Stimulated activated CD4-positive, alpha-beta T cell treated with anti-CD3 and anti-CD28 coated beads, TNF-alpha, amount 100 ng/mL, for 24 hours (primary cell): Measurements from ENCODE around the gene PHAF1.
"Not testable (repeated sequence)": the region's sequence is repeated elsewhere in the genome, so short reads cannot be mapped to it uniquely, and the experiment has no call there.

Experiments used
- DNase-seq, 3 experiments: peaks; one replicate each; pipeline ENCODE4 v3.0.0-alpha.2; 2020; ENCODE audit warnings: low read depth in 3 of 3

PHAF1 gene

DNA sequence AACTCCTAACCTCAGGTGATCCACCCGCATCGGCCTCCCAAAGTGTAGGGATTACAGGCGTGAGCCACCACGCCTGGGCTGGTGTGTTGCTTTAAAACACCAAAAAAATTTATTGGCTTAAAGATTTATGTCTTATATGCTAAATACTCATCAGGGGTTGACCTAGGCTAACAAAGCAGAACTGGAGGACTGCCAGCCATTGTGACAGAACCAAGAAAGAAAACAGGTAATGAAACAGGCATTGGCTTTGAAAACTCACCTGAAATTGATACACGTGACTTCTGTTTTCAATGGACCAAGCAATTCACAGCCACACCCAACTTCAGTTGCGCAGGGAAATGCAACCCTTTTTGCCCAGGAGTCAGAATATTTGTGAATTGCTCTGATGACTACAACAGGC, 4.9 kb upstream of the PHAF1 start:
- no peak for DNase-seq

DNA sequence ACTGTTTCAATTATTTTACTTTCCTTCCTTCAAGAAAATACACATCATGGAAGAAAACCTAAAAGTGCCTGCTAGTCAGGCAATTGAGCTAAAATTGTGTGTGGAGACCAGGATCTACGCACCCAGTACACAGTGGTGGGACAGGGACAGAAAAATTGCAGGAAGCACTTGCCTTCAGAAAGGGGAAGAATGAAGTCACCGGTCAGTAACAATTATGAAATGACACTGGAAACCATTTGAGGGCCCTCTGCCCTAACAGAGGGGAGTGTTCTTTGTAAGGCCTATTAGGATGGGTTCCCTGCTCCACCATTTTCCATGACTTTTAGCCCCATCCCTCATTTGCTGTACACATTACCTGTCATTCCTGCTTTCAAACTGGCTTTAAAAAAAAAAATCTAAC, 4.5 kb upstream of the PHAF1 start:
- no peak for DNase-seq

DNA sequence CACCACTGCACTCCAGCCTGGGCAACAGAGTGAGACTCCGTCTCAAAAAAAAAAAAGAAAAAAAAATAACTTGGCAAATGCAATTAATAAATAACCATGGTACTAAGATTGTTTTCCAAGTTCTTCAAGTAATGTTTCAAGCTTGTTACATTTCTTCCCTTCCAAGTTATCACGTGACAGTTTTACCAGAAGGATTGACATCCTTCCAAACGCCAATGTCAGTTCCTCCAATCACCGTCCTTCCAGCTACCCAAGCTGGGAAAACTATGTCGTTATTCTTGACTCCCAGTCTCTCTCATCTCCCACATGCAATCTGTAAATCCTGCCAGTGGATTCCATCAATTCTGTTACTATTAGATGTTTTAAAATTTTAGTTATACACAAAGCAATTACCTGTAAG, 3.9 kb upstream of the PHAF1 start:
- no peak for DNase-seq

DNA sequence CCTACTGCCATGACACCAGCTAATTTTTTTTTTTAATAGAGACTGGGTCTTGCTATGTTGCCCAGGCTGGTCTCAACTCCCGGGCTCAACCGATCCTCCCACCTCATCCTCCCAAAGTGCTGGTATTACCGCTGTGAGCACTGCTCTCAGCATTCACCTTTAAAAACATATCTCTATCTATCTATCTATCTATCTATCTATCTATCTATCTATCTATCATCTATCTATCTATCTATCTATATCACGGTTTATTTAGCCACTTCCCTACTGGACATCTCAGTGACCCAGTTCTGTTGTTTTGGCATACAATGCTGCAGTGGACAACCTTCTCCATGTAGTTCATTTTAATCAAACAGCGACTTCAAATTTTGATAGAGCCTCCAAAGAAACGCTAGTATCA, 1.3 kb upstream of the PHAF1 start:
- no peak for DNase-seq

DNA sequence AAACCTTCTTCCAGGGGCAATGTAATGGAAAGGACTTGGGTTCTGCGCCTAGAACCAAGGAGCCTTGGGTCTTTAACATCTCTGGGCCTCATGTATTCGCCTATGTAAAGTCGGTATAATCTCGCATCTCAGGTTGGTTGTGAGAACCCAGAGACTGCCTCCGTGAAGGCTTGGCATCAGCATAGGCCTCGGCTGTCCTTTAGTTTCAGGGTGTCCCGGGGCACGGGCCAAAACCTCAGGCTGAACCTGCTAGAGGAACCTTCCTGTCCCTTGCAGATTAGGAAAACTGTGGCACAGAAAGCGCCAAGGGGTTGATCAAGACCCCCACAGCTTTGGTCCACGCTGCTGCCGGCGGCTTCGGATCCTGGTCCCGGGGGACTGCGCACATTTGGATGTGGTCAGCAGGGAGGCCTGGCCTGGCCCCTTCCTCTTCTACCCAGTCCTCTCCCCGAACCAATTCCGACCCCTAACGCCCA, 772 bp upstream of the PHAF1 start:
- DNase-seq = no peak

DNA sequence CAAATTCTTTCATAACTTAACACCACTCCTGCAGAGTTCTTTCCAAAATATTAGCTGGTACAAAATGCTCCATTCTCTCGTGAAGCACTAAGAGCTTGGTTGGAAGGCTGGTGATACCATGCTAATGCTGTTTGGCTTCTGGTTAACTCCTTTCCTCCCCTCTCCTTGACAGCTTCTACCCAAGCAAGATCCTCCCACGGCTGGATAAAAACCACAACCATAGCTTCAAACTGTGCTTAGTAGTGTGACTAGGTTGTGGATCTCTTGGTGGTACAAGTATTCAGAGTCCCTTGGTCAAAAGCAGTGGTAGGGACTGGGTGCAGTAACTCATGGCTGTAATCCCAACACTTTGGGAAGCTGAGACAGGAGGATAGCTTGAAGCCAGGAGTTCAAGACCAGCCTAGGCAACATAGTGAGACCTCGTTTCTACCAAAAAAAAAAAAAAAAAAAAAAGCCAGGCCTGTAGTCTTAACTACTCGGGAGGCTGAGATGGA, 2.3 kb downstream of the PHAF1 start:
- no peak for DNase-seq

DNA sequence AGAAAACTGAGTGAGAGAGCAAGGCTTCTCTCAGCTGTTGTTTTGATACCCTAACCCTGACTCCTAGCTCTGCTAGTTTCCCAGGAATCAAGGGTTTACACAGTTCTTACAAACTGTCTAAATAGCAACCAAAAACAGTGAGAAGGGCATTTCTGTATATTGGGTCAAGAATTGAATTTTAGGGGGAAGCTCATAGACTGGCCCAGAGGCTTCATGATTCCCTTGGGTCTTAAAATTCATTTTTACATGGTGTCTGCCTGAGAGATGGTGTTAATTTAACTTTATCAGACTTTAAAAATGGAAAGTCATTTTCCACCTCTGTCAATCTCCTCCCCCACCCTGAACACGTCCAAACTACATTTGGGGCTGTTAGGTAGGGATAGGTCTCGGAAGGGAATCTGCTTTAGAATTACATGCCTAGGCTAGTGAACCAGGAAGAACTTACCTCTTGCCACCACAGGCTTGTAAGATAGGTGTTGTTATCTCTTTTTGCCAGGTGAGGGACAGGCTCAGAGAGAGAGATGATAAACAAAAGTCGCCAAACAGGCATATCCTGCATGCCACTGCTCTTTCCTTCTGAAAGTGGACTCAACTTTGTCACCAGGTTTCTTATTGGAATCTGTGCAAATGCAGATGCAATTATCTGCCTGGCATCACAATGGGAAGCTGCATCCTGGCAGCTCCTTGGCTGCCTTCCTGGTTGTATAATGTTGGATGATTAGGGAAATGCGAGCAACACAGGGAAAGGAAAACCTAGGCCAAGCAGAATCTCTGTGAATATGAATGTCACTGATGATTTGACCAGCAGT, 3.1 kb downstream of the PHAF1 start:
- no peak for DNase-seq

DNA sequence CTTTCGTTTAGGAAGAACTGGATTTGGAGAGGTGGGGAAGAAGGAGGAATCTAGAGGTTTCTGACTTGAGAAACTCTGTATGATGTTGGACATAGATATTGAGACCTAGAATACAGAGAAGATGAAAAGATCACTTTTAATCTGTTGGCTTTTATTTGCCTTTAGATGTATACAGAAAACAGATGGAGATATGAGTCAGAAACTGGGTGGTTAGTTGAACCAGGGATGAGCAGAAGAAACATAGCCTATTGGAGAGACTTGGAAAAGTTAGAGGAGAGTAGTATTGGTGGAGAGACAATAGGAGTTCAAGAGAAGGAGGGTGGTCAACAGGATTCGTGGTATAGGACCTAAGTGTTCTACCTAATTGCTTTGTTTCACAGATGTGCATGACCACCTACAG, 5.1 kb downstream of the PHAF1 start:
- DNase-seq = no peak

DNA sequence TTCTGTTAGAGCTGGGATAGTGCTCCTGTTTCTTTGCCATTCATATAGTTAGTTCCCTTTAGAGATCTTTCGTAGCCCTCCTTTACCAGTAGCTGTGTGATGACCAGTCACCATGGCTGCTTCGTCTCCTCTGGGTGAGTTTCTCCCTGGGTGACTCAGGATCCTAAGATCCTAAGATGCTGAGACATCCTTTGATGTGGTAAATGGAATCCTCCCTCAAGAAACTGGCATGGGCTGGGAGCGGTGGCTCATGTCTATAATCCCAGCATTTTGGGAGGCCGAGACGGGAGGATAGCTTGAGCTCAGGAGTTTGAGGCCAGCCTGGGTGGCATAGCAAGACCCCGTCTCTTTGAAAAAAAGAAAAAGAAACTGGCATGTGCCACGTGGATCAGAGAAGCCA, 5.9 kb downstream of the PHAF1 start:
- DNase-seq = no peak

DNA sequence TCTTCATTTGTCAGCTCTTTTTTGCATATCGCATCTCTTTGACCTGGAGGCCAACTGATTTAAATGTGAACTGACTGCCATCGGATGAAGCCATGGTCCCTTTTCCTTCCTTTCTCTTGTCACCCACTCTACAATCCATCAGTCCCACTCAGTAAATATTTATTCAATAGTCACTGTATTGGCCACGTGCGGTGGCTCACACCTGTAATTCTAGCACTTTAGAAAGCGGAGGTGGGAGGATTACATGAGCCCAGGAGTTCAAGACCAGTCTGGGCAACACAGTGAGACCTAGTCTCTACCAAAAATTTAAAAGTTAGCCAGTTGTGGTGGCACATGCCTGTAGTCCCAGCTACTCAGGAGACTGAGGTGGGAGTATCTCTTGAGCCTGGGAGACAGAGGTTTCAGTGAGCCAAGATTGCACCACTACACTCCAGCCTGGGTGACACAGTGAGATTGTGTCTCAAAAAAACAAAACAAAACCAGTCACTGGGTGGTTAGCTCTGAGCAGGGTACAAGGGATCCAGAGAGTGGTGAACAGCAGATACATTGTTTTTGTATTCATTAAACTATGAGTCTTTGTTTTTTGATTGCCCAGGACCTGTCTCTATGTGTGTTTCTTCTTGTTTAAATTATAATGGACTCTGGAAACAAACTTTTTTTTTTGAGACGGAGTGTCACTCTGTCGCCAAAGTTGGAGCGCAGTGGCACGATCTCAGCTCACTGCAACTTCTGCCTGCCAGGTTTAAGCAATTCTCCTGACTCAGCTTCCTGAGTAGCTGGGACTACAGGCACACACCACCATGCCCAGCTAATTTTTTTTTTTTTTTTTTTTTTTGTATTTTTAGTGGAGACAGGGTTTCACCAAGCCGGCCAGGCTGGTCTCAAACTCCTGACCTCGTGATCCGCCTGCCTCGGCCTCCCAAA, 6.9 kb downstream of the PHAF1 start:
- no peak for DNase-seq

DNA sequence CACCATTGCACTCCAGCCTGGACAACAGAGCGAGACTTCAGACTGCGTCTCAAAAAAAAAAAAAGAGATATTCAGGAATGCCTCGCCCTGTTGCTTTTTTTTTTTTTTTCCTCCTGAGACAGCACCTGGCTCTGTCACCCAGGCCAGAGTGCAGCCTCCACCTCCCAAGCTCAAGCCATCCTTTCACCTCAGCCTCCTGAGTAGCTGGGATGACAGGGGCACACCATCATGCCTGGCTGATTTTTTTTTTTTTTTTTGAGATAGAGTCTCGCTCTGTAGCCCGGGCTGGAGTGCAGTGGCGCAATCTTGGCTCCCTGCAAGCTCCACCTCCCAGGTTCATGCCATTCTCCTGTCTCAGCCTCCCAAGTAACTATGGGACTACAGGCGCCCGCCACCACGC, 8.0 kb downstream of the PHAF1 start:
- DNase-seq = no peak

DNA sequence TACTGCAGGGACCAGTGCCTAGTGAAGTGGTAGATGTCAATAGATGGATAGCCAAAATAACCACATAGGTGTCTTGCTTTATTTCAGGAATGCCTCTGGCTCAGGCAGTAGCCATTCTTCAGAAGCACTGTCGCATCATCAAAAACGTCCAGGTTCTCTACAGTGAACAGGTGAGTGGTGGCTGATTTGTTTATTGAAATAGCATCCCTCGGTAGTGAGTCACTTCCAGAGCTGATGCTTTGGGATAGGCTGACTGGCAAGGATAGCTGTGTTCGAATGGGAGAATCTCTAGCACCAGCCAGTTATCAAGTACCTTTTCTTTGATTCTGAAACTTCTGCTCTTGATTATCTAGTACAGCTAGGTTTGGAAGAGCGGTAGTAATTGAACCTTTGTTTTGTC, 10.3 kb downstream of the PHAF1 start:
- DNase-seq = no peak

DNA sequence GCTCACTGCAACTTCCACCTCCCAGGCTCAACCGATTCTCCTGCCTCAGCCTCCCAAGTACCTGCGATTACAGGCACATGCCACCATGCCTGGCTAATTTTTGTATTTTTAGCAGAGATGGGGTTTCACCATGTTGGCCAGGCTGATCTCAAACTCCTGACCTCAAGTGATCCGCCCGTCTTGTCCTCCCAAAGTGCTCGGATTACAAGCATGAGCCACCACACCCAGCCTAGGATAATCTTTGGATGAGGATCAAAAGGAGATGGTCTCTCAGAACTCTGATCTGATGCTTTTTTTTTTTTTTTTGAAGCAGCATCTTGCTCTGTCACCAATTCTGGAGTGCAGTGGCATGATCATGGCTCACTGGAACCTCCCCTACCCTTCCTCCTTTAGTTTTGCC, 13.1 kb downstream of the PHAF1 start:
- DNase-seq = not testable (repeated sequence)

DNA sequence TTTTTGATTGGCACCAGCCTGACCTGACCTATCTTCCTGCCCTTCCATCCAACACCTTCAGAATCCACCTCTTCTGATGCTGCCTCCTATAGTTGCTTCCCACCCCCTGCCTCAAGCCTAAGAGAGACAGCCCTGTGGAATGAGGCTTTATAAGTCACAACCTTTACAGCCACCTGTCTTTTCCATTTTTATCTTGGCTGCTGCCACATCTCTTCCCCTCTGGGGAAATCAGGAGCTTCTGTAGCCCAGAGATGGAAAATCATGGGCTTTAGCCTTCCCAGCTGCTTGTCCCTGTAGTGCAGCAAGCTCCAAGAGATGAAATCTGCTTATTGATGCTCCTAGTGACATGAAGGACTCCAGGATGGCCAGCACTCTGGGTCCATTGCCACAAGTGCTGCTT, 18.7 kb downstream of the PHAF1 start:
- no peak for DNase-seq

DNA sequence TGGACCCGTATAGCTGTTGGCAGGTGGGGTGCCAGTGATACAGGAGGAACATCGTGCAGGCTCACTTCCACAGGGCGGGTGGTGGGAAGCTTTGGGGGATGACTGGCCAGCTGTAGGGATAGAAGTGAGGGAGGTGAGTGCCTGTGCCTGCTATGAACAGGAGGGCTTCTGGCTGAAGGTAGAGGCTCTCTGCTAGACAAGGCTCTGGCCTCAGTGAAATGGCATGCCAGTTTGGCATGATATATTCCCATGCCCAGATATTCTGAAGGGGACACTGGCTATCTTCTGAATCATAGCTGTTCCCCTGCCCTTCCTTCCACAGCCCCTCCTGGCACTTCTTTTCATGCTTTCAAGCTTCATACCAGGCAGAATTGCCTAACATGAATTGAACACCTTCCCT, 19.1 kb downstream of the PHAF1 start:
- DNase-seq = no peak

DNA sequence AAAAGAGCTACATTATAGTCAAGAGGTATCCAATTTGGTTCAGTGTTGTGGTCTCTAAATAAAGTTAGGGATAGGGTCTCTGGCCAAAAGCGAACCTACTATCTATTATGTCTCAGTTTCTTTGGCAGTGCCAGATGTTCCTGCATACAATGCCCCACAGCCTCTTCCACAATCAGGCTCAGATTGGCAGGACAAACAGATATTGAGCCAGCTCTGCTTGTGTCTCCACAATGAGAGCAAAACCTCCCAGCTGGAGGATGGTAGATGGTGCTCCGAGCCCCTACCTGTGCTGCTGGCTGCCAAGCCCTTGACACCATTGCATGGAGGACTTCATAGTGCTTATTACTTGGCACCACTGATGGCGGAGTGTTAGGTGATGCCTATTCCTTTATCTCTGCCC, 19.7 kb downstream of the PHAF1 start:
- no peak for DNase-seq

DNA sequence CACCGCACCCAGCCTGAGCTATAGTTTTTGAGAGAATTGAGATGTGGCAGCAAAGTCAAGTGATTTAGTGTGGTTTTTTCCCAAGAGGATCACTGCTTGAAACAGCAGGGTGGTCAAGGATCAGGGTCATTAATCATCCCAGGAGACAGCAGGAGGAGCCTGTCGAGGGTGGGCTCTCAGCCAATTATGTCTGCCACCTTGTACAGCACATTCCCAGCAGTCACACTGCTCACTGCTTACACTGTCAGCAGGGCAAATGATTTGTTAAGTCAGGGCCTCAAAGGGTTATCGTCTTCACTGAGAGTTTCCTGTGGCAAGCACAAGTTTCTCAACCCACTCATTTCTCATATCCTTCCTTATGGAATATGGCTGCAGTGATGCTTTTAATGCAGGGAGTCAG, 27.9 kb downstream of the PHAF1 start:
- no peak for DNase-seq

DNA sequence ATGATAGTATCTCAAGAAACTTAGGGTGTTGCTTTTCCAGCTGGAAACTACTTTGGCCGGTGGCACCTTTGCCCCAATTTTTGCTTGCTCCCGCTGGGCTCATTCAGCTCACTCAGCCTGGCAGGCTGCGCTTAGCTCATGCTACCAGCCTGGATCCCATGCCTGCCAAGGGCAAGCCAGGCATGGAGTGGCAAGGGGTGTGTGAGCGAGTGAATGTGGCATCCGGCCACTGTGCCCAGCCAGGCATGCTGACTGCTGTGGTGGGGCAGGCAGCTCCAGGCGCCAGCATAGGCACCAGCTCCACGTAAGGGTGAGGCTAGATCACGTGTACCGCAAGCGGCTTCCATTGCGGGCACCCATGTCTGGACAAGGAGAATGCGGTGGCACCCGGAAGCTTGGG, 31.6 kb downstream of the PHAF1 start:
- no peak for DNase-seq

DNA sequence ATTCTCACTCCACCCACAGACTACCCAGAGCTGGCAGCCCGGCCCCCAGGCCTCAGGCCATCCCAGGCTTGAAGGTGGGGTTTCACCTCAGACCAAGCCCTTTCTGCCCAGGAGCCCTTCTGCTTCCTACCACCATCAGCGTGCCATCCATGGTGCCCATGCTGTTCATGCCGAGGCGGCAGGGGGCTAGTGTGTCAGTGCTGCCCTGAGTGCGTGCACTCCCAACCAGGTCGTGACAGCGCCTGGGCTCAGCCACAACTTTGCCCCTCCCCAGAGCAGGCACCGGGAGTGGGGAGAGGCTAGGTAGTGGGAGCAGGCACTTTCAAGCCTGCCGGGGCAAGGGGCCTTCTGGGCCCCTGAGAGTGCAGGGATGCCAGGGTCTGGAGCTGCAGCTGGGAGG, 32.6 kb downstream of the PHAF1 start:
- DNase-seq = no peak

DNA sequence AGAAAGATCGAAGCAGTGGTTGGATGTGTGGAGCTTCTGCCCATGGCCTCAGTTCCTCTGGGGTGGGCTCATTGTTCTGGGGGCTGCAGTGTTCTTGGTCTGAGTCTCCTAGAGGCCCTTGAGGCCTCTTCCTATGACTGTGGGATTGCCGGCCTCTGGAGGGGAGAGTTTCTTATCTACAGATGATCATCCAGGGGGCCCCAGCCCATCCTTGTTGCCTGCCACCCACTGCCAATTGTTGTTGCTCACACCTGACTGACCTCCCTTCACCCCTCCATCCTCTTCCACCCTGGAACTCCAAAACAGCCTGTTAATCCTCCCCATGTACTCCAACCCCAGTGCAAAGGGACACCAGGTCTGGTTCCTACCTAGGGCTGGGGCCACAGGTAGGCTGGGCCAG, 35.2 kb downstream of the PHAF1 start:
- no peak for DNase-seq

DNA sequence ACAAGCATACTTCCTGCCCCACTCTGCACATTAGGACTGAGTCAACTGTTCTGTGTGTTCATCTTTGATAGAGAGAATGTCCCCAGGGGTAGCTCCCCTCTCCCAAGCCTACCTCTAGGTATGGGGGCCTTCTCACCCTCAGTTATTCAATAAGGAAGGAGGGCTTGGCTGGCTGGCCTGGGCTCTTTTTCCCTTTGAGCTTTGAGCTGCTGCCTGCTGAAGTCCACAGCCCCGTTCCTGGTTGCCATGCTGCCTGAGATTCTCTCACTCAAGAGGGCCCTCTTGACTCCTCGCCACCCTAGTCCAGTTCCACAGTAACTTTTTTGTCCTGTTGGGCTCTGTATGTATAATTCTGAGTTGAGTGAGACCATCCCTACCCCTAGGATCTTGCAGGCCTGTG, 36.0 kb downstream of the PHAF1 start:
- DNase-seq = no peak

DNA sequence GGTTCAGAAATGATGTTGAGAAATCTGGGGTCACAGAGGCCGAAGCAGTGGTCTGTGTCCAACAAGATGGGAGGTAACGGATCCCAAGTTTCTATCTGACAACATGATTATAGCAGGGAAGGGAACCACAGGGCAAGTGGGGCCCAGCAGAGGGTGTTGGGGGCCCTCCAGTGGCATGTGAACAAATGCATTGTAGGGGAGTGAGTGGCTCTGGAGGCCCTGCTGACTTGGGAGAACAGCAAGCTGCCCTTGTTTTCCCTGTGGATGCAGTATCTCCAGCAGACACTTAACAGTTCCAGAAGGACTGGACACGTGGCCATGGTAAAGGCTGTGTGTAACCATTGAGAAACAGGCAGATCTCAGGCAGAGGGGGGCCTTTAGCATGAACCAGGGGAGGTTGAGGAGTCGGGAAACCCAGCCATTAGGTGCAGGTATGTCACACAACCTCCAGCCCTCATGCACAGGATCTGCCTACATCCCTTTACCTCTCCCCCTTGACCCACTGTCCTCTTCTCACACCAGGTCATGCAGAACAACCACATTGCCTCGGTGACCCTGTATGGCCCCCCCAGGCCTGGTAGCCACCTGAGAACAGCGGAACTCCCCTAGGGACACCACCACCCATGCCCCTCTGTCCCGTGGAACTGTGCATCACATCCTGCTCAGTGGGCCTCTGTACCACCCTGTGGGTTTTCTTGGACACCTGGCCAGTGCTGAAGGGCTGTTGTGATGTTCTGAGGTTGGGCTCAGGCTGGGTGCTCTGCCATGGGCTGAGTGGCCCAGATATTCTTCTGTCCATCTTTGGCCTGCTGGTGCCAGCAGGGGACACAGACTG, 37.0 kb downstream of the PHAF1 start:
- no peak for DNase-seq
